Neural crest cell (in vitro differentiated cells): ENCODE data around the gene CERKL. TPM values are rescaled to one million over a fixed set of nuclear protein-coding genes. Genes with fewer than 3 reads are reported as not detected.

Experiments used
- DNase-seq: peaks from one replicate; pipeline ENCODE4 v3.0.0; 2021; ENCODE audit warnings: low read depth, mixed read lengths, low spot score
- H3K27ac Mint-ChIP-seq: one replicate; pipeline ENCODE4 v1.8.0; 2021; ENCODE audit warnings: mild to moderate bottlenecking, mixed read lengths; ENCODE audit not compliant: unreplicated experiment
- H3K27me3 Mint-ChIP-seq: 2 replicates; pipeline ENCODE4 v1.8.0; 2021; ENCODE audit warnings: low read depth, mild to moderate bottlenecking, mixed read lengths
- H3K36me3 Mint-ChIP-seq: 2 replicates; pipeline ENCODE4 v1.8.0; 2021; ENCODE audit warnings: low read depth, mild to moderate bottlenecking, mixed read lengths
- H3K4me1 Mint-ChIP-seq: 2 replicates; pipeline ENCODE4 v1.8.0; 2021; ENCODE audit warnings: mixed read lengths
- H3K4me3 Mint-ChIP-seq: one replicate; pipeline ENCODE4 v1.8.0; 2021; ENCODE audit warnings: mild to moderate bottlenecking, mixed read lengths
- H3K9me3 Mint-ChIP-seq: 2 replicates; pipeline ENCODE4 v1.8.0; 2021; ENCODE audit warnings: mixed read lengths
- CTCF ChIP-seq: fragments of 200-600 bp; sonication (generic); conservative IDR thresholded peaks from 2 replicates; pipeline ENCODE4 v1.5.0; 2021; ENCODE audit warnings: antibody characterized with exemption, mild to moderate bottlenecking
- total RNA-seq: library from RNA; stranded (reverse); gene quantifications from 2 replicates; pipeline ENCODE4 v1.2.1, GENCODE V29; 2021

Gene CERKL
- total RNA-seq, 1 donor from 2014 or later: 0.28 TPM

GRCh38 chr2:181573140-181573736, 83.7 kb downstream of the CERKL start:
- Mint-ChIP-seq H3K4me1 (peaks cover 32% of the 10 kb centered on the region), H3K9me3 (no peaks in the 10 kb centered on the region), H3K27me3 (no peaks in the 10 kb centered on the region), H3K4me3 (no peak overlapping the region), H3K36me3 (no peaks in the 10 kb centered on the region), H3K27ac (no peak overlapping the region)
- no peak for DNase-seq
- peak; percentile 73 for TF ChIP-seq CTCF

GRCh38 chr2:181570833-181571661, 85.9 kb downstream of the CERKL start:
- DNase-seq: no peak
- H3K27ac Mint-ChIP-seq: no peak overlapping the region
- no peaks in the 10 kb centered on the region for H3K27me3 Mint-ChIP-seq
- no peaks in the 10 kb centered on the region for H3K9me3 Mint-ChIP-seq
- H3K4me3 Mint-ChIP-seq: no peak overlapping the region
- H3K36me3 Mint-ChIP-seq: no peaks in the 10 kb centered on the region
- peaks cover 32% of the 10 kb centered on the region for H3K4me1 Mint-ChIP-seq
- peak; percentile 51 for TF ChIP-seq CTCF

DNA sequence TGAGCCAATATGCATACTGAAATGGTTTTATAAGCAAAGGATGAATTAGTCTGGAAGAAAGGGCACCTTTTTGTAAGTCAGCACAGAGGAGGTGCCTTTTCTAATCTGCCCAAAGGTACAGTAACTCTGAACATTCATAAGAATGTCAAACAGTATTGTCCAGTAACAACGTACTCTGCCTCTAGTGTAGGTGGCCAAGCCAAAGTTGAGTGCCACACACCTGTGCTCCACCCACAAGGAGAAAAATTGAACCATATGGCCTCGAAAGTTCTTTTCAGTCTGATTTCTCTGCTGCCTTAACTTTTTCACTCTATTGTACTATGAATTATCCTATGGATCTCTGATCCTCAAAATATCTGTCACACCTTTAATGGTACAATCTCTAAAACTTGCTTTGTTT, 86.8 kb downstream of the CERKL start:
- no peak overlapping the region for H3K27ac Mint-ChIP-seq
- no peak for DNase-seq
- no peaks in the 10 kb centered on the region for H3K27me3 Mint-ChIP-seq
- no peaks in the 10 kb centered on the region for H3K9me3 Mint-ChIP-seq
- no peaks in the 10 kb centered on the region for H3K36me3 Mint-ChIP-seq
- H3K4me1 Mint-ChIP-seq: peaks cover 32% of the 10 kb centered on the region
- H3K4me3 Mint-ChIP-seq: no peak overlapping the region
- TF ChIP-seq CTCF: no peak

DNA sequence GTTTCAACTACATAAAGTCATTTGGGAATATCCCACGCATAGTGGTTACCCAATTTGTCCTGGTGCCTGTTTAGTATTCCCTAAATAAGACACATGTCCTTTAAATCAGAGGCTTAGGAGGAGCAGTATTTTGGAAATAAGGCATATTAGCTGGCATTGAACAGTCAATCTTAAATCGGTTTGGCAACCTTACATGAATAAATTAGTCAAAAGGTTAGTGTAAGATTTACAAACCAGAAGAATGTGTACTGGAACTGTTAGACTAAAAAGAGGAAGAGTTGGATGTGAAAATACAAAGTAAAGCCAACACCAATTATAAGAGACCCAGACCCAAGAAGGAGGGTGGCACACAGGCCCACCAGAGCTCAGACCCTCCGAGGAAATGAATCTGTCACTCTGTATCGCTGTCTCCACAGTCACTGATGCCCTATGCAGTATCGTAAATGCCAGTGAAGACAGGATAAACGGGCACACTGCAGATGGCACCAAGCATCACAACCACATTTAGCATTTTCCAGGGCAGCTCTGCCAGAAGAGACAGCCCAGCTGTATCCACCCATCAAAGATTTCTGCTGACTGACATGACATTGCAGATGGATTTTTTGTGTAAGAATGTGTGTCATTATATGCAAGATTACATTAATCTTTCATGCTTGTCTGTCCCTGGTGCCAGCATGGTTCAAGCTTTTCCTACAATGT, 90.4 kb downstream of the CERKL start:
- Mint-ChIP-seq H3K9me3 (no peaks in the 10 kb centered on the region), H3K36me3 (no peaks in the 10 kb centered on the region), H3K4me1 (peaks cover 2% of the 10 kb centered on the region), H3K27me3 (no peaks in the 10 kb centered on the region), H3K27ac (no peak overlapping the region), H3K4me3 (no peak overlapping the region)
- DNase-seq: no peak
- no peak for TF ChIP-seq CTCF

DNA sequence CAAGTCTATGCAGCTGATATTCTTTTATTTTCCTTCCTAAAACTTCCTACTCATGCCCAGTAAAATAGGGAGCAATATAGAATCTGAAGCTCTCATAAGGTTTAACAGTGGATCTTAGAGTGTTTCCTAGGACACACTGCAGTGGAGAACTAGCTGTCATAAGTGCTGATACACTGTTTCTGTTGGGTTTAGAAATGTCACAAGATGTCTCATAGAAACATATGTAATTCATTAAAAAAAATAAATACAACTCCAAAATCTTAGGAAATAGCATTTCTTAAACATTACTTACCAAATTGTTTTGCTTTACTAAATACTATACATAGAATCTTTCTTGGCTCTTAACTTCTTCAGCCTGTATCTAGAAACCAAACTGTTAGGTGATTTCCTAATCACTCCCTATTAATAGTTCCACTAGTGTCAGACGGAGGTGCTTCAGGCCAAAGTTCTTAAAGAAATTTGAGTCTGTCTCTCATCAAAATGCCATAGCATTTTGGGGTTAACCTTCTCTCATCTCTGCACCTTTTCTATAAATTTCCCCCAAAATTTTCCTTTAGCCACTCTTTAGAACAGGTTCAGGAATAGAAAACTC, 93.7 kb downstream of the CERKL start:
- no peaks in the 10 kb centered on the region for H3K4me1 Mint-ChIP-seq
- H3K27me3 Mint-ChIP-seq: no peaks in the 10 kb centered on the region
- no peaks in the 10 kb centered on the region for H3K36me3 Mint-ChIP-seq
- no peak for TF ChIP-seq CTCF
- no peak for DNase-seq
- no peak overlapping the region for H3K4me3 Mint-ChIP-seq
- H3K27ac Mint-ChIP-seq: no peak overlapping the region
- no peaks in the 10 kb centered on the region for H3K9me3 Mint-ChIP-seq
